IgD-negative memory B cell (primary cell): Measurements from ENCODE around the gene LIMA1. TPM values are rescaled to one million over a fixed set of nuclear protein-coding genes. Genes with fewer than 3 reads are reported as not detected.

Experiments
- H3K27ac Mint-ChIP-seq, 3 donors: one replicate each; pipeline ENCODE4 v1.8.0; 2020 to 2022; ENCODE audit warnings: mild to moderate bottlenecking in 3 of 3, mixed read lengths in 3 of 3, moderate library complexity in 1 of 3
- H3K27me3 Mint-ChIP-seq: one replicate; pipeline ENCODE4 v1.8.0; 2021; ENCODE audit warnings: mixed read lengths
- H3K36me3 Mint-ChIP-seq: one replicate; pipeline ENCODE4 v1.8.0; 2020; ENCODE audit warnings: mild to moderate bottlenecking, mixed read lengths
- H3K4me1 Mint-ChIP-seq, 3 donors: one replicate each; pipeline ENCODE4 v1.8.0; 2020 to 2022; ENCODE audit warnings: mixed read lengths in 3 of 3, mild to moderate bottlenecking in 1 of 3
- H3K4me3 Mint-ChIP-seq, 4 donors: one replicate each; pipeline ENCODE4 v1.8.0; 2020 to 2022; ENCODE audit warnings: mild to moderate bottlenecking in 4 of 4, mixed read lengths in 4 of 4, moderate library complexity in 3 of 4
- H3K9me3 Mint-ChIP-seq, 3 donors: one replicate each; pipeline ENCODE4 v1.8.0; 2020 to 2021; ENCODE audit warnings: mixed read lengths in 3 of 3, mild to moderate bottlenecking in 1 of 3
- polyA plus RNA-seq: library from polyadenylated mRNA; unstranded; fragments of 300-500 nt; fragmentation: Illumina TruSeq; gene quantifications from one replicate; pipeline ENCODE4 v1.2.3, GENCODE V29; 2021

Gene LIMA1
- polyA plus RNA-seq, 1 donor from 2014 or later, result 1.5 TPM

- H3K27me3 Mint-ChIP-seq, result no peaks in the 10 kb centered on the region
- H3K27ac Mint-ChIP-seq, result no peak overlapping the region
- H3K36me3 Mint-ChIP-seq, result peaks cover 2% of the 10 kb centered on the region
- no peaks in the 10 kb centered on the region for H3K9me3 Mint-ChIP-seq
- no peak overlapping the region for H3K4me3 Mint-ChIP-seq
- peaks cover 4 to 19% (median 14%) of the 10 kb centered on the region in 3 donors for H3K4me1 Mint-ChIP-seq
These were observed 136.0 kb downstream of the LIMA1 start for GRCh38 chr12:50147281-50147680.

- Mint-ChIP-seq H3K27me3 (no peaks in the 10 kb centered on the region), H3K27ac (no peak overlapping the region)
These were observed 137.9 kb downstream of the LIMA1 start for GRCh38 chr12:50145439-50145838.

GRCh38 chr12:50142993-50143392 lies 140.3 kb downstream of the LIMA1 start:
- Mint-ChIP-seq H3K27me3 (no peaks in the 10 kb centered on the region), H3K4me3 (no peak overlapping the region), H3K36me3 (peaks cover 6% of the 10 kb centered on the region), H3K4me1 (no peaks in the 10 kb centered on the region), H3K9me3 (no peaks in the 10 kb centered on the region), H3K27ac (peak overlapping the region in 1 of 3 donors; percentile 69)

More at GRCh38 chr12:50145439-50145838, 137.9 kb downstream of the LIMA1 start:
- no peaks in the 10 kb centered on the region for H3K9me3 Mint-ChIP-seq
- H3K4me3 Mint-ChIP-seq, result no peak overlapping the region
- H3K4me1 Mint-ChIP-seq, result peaks cover 2 to 10% (median 7%) of the 10 kb centered on the region in 3 donors
- H3K36me3 Mint-ChIP-seq, result peaks cover 3% of the 10 kb centered on the region

DNA sequence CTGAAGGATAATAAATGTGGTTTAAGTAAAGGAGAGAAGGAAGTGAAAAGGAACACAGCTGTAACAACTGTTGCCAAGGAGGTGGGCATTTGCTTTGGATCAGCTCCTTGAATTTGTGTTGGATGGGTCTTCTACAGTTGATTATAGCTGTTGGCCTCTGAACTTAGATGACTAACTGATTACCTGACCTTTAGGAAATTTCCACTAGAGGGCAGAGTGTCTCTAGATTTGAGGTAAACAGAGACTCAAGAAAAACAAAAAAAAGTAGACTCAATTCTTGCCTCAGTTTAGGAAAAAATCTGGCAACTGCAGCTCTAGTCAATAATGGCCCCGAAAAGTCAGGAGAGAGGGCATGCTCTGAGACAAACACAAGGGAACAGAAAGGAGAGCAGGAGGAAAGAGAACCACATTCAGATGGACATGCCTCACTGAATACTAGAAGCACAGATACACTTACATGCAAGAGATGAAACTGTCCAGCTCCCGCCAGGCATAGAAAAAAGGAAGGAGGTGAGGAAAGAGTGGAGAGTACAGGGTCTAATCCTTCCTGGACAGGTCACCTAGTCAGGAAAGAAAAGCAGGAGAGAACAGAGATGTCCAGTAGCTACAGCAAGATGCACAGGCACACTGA lies 150.7 kb downstream of the LIMA1 start:
- Mint-ChIP-seq H3K4me1 (peaks cover 8 to 13% (median 12%) of the 10 kb centered on the region in 3 donors), H3K27ac (peak overlapping the region in 2 of 3 donors; percentile 2 to 95), H3K4me3 (no peak overlapping the region), H3K36me3 (peaks cover 2% of the 10 kb centered on the region), H3K27me3 (no peaks in the 10 kb centered on the region), H3K9me3 (no peaks in the 10 kb centered on the region)

GRCh38 chr12:50129290-50129689 lies 154.0 kb downstream of the LIMA1 start:
- Mint-ChIP-seq H3K9me3 (no peaks in the 10 kb centered on the region), H3K27ac (no peak overlapping the region), H3K4me1 (peaks cover 18 to 27% (median 24%) of the 10 kb centered on the region in 3 donors), H3K4me3 (no peak overlapping the region), H3K36me3 (peaks cover 5% of the 10 kb centered on the region), H3K27me3 (no peaks in the 10 kb centered on the region)

- Mint-ChIP-seq H3K9me3 (no peaks in the 10 kb centered on the region), H3K27me3 (no peaks in the 10 kb centered on the region), H3K36me3 (peaks cover 12% of the 10 kb centered on the region), H3K4me3 (no peak overlapping the region), H3K27ac (no peak overlapping the region), H3K4me1 (peaks cover 21 to 26% (median 25%) of the 10 kb centered on the region in 3 donors)
These were observed 155.8 kb downstream of the LIMA1 start for GRCh38 chr12:50127546-50127945.

Other genes starting within 250 kb of the LIMA1 start
- not detected for gene ASIC1, start 225.9 kb downstream of the LIMA1 start, polyA plus RNA-seq
- gene SMARCD1, start 198.2 kb downstream of the LIMA1 start, polyA plus RNA-seq, result 27.9 TPM
- gene GPD1, start 179.5 kb downstream of the LIMA1 start, polyA plus RNA-seq, result not detected
- 224 TPM for gene COX14, start 171.3 kb downstream of the LIMA1 start, polyA plus RNA-seq
- gene CERS5, start 116.2 kb downstream of the LIMA1 start, polyA plus RNA-seq, result 30.7 TPM
- not detected for gene FAM186A, start 113.1 kb upstream of the LIMA1 start, polyA plus RNA-seq
- gene LARP4, start 117.4 kb upstream of the LIMA1 start, polyA plus RNA-seq, result 21.3 TPM
- gene DIP2B, start 221.5 kb upstream of the LIMA1 start, polyA plus RNA-seq, result 16.4 TPM